HCT116 (cell line): ENCODE results near the gene PRKAA1. TPM values are rescaled to one million over a fixed set of nuclear protein-coding genes. Genes with fewer than 3 reads are reported as not detected.

Experiments
- ATAC-seq: fragments of 200-7000 bp; cut with Tn5 transposase; 2 replicates; pipeline ENCODE4 v1.9.1; 2020; ENCODE audit warnings: mild to moderate bottlenecking, moderate library complexity
- BruUV-seq: library from RNA; stranded (reverse); fragments of 400-500 nt; replicated peaks from 2 replicates; lab custom pipeline; 2021; lab: Mats Ljungman, UMichigan
- CTCF ChIA-PET: fragments of 300-600 bp; sonication (Branson Sonifier 250); formaldehyde crosslinking; loops from one replicate; lab custom pipeline; 2021; ENCODE audit warnings: antibody characterized with exemption; lab: Charles Lee
- POLR2A ChIA-PET: fragments of 300-600, 350-600 bp; sonication (Branson Sonifier 250); formaldehyde crosslinking; loops from one replicate; lab custom pipeline; 2021; ENCODE audit warnings: antibody characterized with exemption; lab: Charles Lee
- RAD21 ChIA-PET, 2 experiments: fragments of 300-600 bp; sonication (Branson Sonifier 250); formaldehyde crosslinking; loops; one replicate each; lab custom pipeline; 2023; ENCODE audit warnings: low total read pairs in 2 of 2; ENCODE audit not compliant: uncharacterized antibody in 2 of 2, unreplicated experiment in 2 of 2, low non-redundant PET in 1 of 2; lab: Charles Lee
- DNase-seq: peaks from one replicate; pipeline ENCODE4 v3.0.0-alpha.2; 2010; ENCODE audit warnings: low read depth, low spot score
- H2AFZ ChIP-seq: fragments of 200-600 bp; shearing (Covaris generic), sonication (generic); 2 replicates; pipeline ENCODE4 v1.6.1; 2017; ENCODE audit warnings: low read depth, mixed run types, mixed read lengths, antibody characterized with exemption, low read length; ENCODE audit not compliant: poor library complexity, severe bottlenecking
- H3K27ac ChIP-seq: 2 replicates; pipeline ENCODE4 v1.5.1; 2012; ENCODE audit warnings: low read depth, low read length
- H3K27me3 ChIP-seq: fragments of 200-600 bp; sonication (generic); 2 replicates; pipeline ENCODE4 v1.6.1; 2016; ENCODE audit warnings: mixed run types, low read length, mixed read lengths; ENCODE audit not compliant: insufficient read depth
- H3K36me3 ChIP-seq, 2 experiments: fragments of 200-500 bp in 1 of 2; fragments of 200-600 bp in 1 of 2; sonication (Bioruptor generic) in 1 of 2; sonication (generic) in 1 of 2; 2 replicates each; pipeline versions ENCODE4 v1.5.1 to v1.6.1; 2014 to 2016; ENCODE audit warnings: low read length in 2 of 2, inconsistent platforms in 1 of 2, mixed read lengths in 1 of 2, mixed run types in 1 of 2; ENCODE audit not compliant: insufficient read depth in 2 of 2, control insufficient read depth in 1 of 2
- H3K4me1 ChIP-seq, 2 experiments: fragments of 200-600 bp in 1 of 2; sonication (generic) in 1 of 2; 2 replicates each; pipeline versions ENCODE4 v1.5.1 to v1.6.1; 2012 to 2017; ENCODE audit warnings: low read length in 2 of 2, inconsistent platforms in 1 of 2, mild to moderate bottlenecking in 1 of 2, mixed read lengths in 1 of 2, mixed run types in 1 of 2, moderate library complexity in 1 of 2; ENCODE audit not compliant: insufficient read depth in 2 of 2, control insufficient read depth in 1 of 2
- H3K4me2 ChIP-seq: fragments of 200-600 bp; sonication (generic); 2 replicates; pipeline ENCODE4 v1.6.1; 2017; ENCODE audit warnings: mixed run types, low read length, mixed read lengths
- H3K4me3 ChIP-seq, 2 experiments: fragments of 200-600 bp in 1 of 2; sonication (generic) in 1 of 2; replicated peaks in 1 of 2; 2 replicates each; pipeline ENCODE4 v1.5.1; 2011 to 2016; ENCODE audit warnings: low read length in 2 of 2, control low read depth in 1 of 2, low read depth in 1 of 2, mild to moderate bottlenecking in 1 of 2, mixed read lengths in 1 of 2, mixed run types in 1 of 2
- H3K79me2 ChIP-seq: fragments of 200-600 bp; sonication (generic); 2 replicates; pipeline ENCODE4 v1.6.1; 2017; ENCODE audit warnings: mild to moderate bottlenecking, mixed run types, low read length, moderate library complexity, mixed read lengths; ENCODE audit not compliant: insufficient read depth
- H3K9ac ChIP-seq: fragments of 200-600 bp; sonication (generic); 2 replicates; pipeline ENCODE4 v1.6.1; 2016; ENCODE audit warnings: low read length, mixed read lengths
- H3K9me2 ChIP-seq: fragments of 200-600 bp; sonication (generic), shearing (Covaris generic); 2 replicates; pipeline ENCODE4 v1.6.1; 2017; ENCODE audit warnings: mixed run types, mild to moderate bottlenecking, moderate library complexity; ENCODE audit not compliant: insufficient read depth
- H3K9me3 ChIP-seq, 2 experiments: fragments of 200-500 bp in 1 of 2; fragments of 200-600 bp in 1 of 2; sonication (Bioruptor generic) in 1 of 2; sonication (generic) in 1 of 2; 2 replicates each; pipeline ENCODE4 v1.6.1; 2014 to 2017; ENCODE audit warnings: low read length in 2 of 2, mixed read lengths in 2 of 2, inconsistent platforms in 1 of 2, low read depth in 1 of 2, mild to moderate bottlenecking in 1 of 2, mixed run types in 1 of 2, moderate library complexity in 1 of 2; ENCODE audit not compliant: control insufficient read depth in 1 of 2, insufficient read depth in 1 of 2
- H4K20me1 ChIP-seq: fragments of 200-600 bp; sonication (generic), shearing (Covaris generic); 2 replicates; pipeline ENCODE4 v1.6.1; 2017; ENCODE audit warnings: mixed run types, mild to moderate bottlenecking, moderate library complexity; ENCODE audit not compliant: insufficient read depth
- CBX3 ChIP-seq: IDR thresholded peaks from 2 replicates; pipeline ENCODE4 v1.6.1; 2012; ENCODE audit warnings: low read depth
- CEBPB ChIP-seq: IDR thresholded peaks from 2 replicates; pipeline ENCODE4 v1.6.1; 2012; ENCODE audit warnings: low read depth
- ELF1 ChIP-seq: IDR thresholded peaks from 2 replicates; pipeline ENCODE4 v1.6.1; 2012; ENCODE audit warnings: low read depth, borderline replicate concordance
- EZH2 ChIP-seq: fragments of 200-600 bp; sonication (generic); IDR thresholded peaks from 2 replicates; pipeline ENCODE4 v1.6.1; 2017; ENCODE audit warnings: antibody characterized with exemption, mixed run types
- JUND ChIP-seq: IDR thresholded peaks from 2 replicates; pipeline ENCODE4 v1.6.1; 2012
- POLR2A ChIP-seq: IDR thresholded peaks from 2 replicates; pipeline ENCODE4 v1.7.0; 2011; ENCODE audit warnings: borderline replicate concordance; ENCODE audit not compliant: insufficient read depth, insufficient read length; ENCODE audit errors: extremely low read depth
- POLR2AphosphoS5 ChIP-seq: IDR thresholded peaks from 2 replicates; pipeline ENCODE4 v1.6.1; 2011; ENCODE audit warnings: mild to moderate bottlenecking, low read depth, low read length, moderate library complexity
- RAD21 ChIP-seq: IDR thresholded peaks from 2 replicates; pipeline ENCODE4 v1.6.1; 2012; ENCODE audit warnings: low read depth, mild to moderate bottlenecking
- SIN3A ChIP-seq: IDR thresholded peaks from 2 replicates; pipeline ENCODE4 v1.6.1; 2012; ENCODE audit warnings: low read depth
- SRF ChIP-seq: IDR thresholded peaks from 2 replicates; pipeline ENCODE4 v1.6.1; 2012; ENCODE audit warnings: low read depth
- YY1 ChIP-seq: IDR thresholded peaks from 2 replicates; pipeline ENCODE4 v1.6.1; 2011; ENCODE audit warnings: low read length, low read depth, moderate library complexity, mild to moderate bottlenecking; ENCODE audit not compliant: insufficient replicate concordance; ENCODE audit errors: extremely low read depth
- intact Hi-C: fragments of 100-400 bp; cut with micrococcal nuclease; formaldehyde crosslinking; loops from 2 replicates; pipeline ENCODE4 v1.10.0; 2022
- total RNA-seq: library from RNA; stranded (reverse); gene quantifications from one replicate; pipeline ENCODE4 v1.2.1, GENCODE V29; 2021; ENCODE audit not compliant: unreplicated experiment
- TF ChIP-seq, protein P1 (sequence below): IDR thresholded peaks from 2 replicates; pipeline ENCODE4 v1.6.1; 2011; ENCODE audit warnings: mild to moderate bottlenecking, low read length, moderate library complexity; ENCODE audit not compliant: insufficient replicate concordance; ENCODE audit errors: extremely low read depth
- TF ChIP-seq, protein P2 (sequence below), 3 experiments: fragments of 200-600 bp in 1 of 3; sonication (generic) in 1 of 3; IDR thresholded peaks in 2 of 3; conservative IDR thresholded peaks in 1 of 3; 2 replicates each; pipeline ENCODE4 v1.5.1; 2012 to 2017; ENCODE audit warnings: low read depth in 2 of 3, low read length in 2 of 3, antibody characterized with exemption in 1 of 3, borderline replicate concordance in 1 of 3, control low read depth in 1 of 3, mild to moderate bottlenecking in 1 of 3, mixed read lengths in 1 of 3, mixed run types in 1 of 3, moderate library complexity in 1 of 3; ENCODE audit not compliant: insufficient read depth in 1 of 3
- TF ChIP-seq, protein P3 (sequence below): IDR thresholded peaks from 2 replicates; pipeline ENCODE4 v1.6.1; 2012

The PRKAA1 gene
- total RNA-seq, 1 experiment from 2014 or later, result 53.5 TPM

DNA sequence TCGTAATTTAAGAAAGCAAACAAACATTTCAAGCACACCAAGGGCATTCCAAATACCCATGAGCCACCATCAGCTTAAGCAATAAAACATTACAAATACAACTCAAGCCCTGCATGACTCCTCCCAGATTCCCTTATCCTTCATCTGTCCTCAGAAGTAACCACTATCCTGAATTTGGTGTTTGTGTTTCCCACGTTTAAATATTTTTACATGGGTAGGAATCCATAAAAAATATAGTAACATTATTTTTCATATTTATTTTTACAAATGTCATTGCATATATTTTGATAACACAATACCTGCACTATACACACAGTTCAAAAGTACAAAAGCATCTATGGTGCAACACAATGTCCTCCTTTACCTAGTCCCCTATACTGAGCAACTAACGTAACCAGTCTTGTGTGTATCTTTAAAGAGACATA lies 6.4 kb downstream of the PRKAA1 start (continued):
- TF ChIP-seq, protein P1, sequence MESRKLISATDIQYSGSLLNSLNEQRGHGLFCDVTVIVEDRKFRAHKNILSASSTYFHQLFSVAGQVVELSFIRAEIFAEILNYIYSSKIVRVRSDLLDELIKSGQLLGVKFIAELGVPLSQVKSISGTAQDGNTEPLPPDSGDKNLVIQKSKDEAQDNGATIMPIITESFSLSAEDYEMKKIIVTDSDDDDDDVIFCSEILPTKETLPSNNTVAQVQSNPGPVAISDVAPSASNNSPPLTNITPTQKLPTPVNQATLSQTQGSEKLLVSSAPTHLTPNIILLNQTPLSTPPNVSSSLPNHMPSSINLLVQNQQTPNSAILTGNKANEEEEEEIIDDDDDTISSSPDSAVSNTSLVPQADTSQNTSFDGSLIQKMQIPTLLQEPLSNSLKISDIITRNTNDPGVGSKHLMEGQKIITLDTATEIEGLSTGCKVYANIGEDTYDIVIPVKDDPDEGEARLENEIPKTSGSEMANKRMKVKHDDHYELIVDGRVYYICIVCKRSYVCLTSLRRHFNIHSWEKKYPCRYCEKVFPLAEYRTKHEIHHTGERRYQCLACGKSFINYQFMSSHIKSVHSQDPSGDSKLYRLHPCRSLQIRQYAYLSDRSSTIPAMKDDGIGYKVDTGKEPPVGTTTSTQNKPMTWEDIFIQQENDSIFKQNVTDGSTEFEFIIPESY, result no peak
- TF ChIP-seq CEBPB (no peak), YY1 (no peak), POLR2AphosphoS5 (no peak)
- TF ChIP-seq, protein P2, sequence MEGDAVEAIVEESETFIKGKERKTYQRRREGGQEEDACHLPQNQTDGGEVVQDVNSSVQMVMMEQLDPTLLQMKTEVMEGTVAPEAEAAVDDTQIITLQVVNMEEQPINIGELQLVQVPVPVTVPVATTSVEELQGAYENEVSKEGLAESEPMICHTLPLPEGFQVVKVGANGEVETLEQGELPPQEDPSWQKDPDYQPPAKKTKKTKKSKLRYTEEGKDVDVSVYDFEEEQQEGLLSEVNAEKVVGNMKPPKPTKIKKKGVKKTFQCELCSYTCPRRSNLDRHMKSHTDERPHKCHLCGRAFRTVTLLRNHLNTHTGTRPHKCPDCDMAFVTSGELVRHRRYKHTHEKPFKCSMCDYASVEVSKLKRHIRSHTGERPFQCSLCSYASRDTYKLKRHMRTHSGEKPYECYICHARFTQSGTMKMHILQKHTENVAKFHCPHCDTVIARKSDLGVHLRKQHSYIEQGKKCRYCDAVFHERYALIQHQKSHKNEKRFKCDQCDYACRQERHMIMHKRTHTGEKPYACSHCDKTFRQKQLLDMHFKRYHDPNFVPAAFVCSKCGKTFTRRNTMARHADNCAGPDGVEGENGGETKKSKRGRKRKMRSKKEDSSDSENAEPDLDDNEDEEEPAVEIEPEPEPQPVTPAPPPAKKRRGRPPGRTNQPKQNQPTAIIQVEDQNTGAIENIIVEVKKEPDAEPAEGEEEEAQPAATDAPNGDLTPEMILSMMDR (IDR thresholded peaks at IDR 0.05 in 2 of 3, conservative IDR thresholded peaks at IDR 0.05 in 1 of 3; ENCODE audit: borderline replicate concordance in 1 of 3, insufficient read depth in 1 of 3, low read depth in 2 of 3, low read length in 2 of 3), result no peak

DNA sequence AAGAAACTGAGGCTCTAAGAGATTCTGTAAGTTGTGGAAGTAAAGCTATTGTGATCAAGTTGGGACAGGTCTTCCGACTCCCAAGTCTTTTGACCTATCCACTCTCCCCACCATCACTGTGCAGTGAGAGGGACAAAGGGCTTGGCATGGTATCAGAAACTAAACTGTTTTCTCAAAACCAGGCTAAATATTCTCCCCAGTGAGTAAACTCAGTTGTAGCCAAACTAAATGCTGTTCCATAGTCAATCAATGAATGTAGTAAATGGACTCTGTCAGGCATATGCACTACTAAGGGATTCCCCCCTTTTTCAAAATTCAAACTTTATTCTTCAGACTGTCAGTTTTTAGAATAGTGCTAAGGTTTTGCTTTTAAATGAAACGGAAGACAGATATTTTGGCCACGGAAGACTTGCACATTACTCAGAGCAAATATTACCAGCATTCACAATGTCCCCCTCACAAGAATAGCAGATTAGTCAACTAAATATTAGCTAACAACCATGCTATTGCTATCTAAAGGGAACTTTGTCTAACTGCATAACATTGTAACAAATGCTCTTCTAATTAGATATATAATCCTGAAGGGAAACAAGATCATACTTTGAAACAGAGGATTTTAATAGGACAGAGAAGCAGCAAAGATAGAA lies 7.1 kb downstream of the PRKAA1 start:
- no peak overlapping the region for H3K9ac ChIP-seq

More for the DNA sequence above, 7.1 kb downstream of the PRKAA1 start:
- H3K9me2 ChIP-seq, result no peaks in the 10 kb centered on the region
- POLR2A ChIA-PET, result no interaction called here
- no peak for DNase-seq
- CTCF ChIA-PET, result no interaction called here
- H3K4me2 ChIP-seq, result no peak overlapping the region
- no peak overlapping the region for H3K27ac ChIP-seq
- no peaks in the 10 kb centered on the region for H3K27me3 ChIP-seq
- no peak overlapping the region for H2AFZ ChIP-seq
- intact Hi-C loops, result no loop called here
- no TSS peak for BruUV-seq
- 0 out of 2 replicates have a peak, but pooled peaks cover 15% of the 10 kb centered on the region for H4K20me1 ChIP-seq
- RAD21 ChIA-PET, result no interaction called here
- H3K79me2 ChIP-seq, result peaks cover 100% of the 10 kb centered on the region
- ATAC-seq, result no peak
- peaks cover 0 to 6% of the 10 kb centered on the region in 2 experiments; a peak in 2 of 4 replicates for H3K9me3 ChIP-seq
- peaks cover 0 to 17% of the 10 kb centered on the region in 2 experiments; a peak in 3 of 4 replicates for H3K36me3 ChIP-seq
- H3K4me1 ChIP-seq, result no peaks in the 10 kb centered on the region
- H3K4me3 ChIP-seq, result no peak overlapping the region
- TF ChIP-seq EZH2, result no peak
- TF ChIP-seq, protein P3, sequence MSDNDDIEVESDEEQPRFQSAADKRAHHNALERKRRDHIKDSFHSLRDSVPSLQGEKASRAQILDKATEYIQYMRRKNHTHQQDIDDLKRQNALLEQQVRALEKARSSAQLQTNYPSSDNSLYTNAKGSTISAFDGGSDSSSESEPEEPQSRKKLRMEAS, result no peak
- TF ChIP-seq, protein P1, result no peak
- TF ChIP-seq CEBPB, result no peak
- TF ChIP-seq SRF, result no peak
- TF ChIP-seq POLR2AphosphoS5, result no peak
- TF ChIP-seq ELF1, result no peak
- no peak for TF ChIP-seq SIN3A
- TF ChIP-seq JUND, result no peak
- TF ChIP-seq RAD21, result no peak
- TF ChIP-seq POLR2A, result no peak
- TF ChIP-seq CBX3, result no peak
